K562 (cell line): ENCODE results near the gene HTR6. TPM values are rescaled to one million over a fixed set of nuclear protein-coding genes. Genes with fewer than 3 reads are reported as not detected.

Experiments used
- ATF2 ChIP-seq: sonication (generic); formaldehyde crosslinking; IDR thresholded peaks from 2 replicates; pipeline ENCODE4 v1.8.1; 2022; ENCODE audit warnings: missing genetic modification reagents
- BCLAF1 ChIP-seq, 2 experiments: fragments of 450-650 bp in 1 of 2; IDR thresholded peaks; 2 replicates each; pipeline ENCODE4 v1.6.1; 2011 to 2017; ENCODE audit warnings: low read depth in 2 of 2, antibody characterized with exemption in 1 of 2, borderline replicate concordance in 1 of 2, low read length in 1 of 2, mild to moderate bottlenecking in 1 of 2, mixed read lengths in 1 of 2; ENCODE audit not compliant: control insufficient read depth in 1 of 2
- E2F4 ChIP-seq: sonication (generic); formaldehyde crosslinking; IDR thresholded peaks from 2 replicates; pipeline ENCODE4 v1.8.0; 2022; ENCODE audit warnings: mild to moderate bottlenecking, low read depth, missing genetic modification reagents
- ID3 ChIP-seq, 2 experiments: fragments of 250-450 bp in 1 of 2; fragments of 450-650 bp in 1 of 2; sonication (Bioruptor Pico) in 1 of 2; IDR thresholded peaks; 2 replicates each; pipeline versions ENCODE4 v1.6.1 to v1.8.0; 2016 to 2021; ENCODE audit warnings: mild to moderate bottlenecking in 2 of 2, moderate library complexity in 2 of 2, missing compliant biosample characterization in 1 of 2, missing genetic modification characterization in 1 of 2
- JUND ChIP-seq, 2 experiments: IDR thresholded peaks; 2 replicates in 1 of 2; 3 replicates in 1 of 2; pipeline ENCODE4 v1.6.1; 2011; ENCODE audit warnings: borderline replicate concordance in 2 of 2, low read depth in 2 of 2, low read length in 2 of 2, improper control_type of control experiment in 1 of 2, missing biosample characterization in 1 of 2, missing genetic modification characterization in 1 of 2, missing genetic modification reagents in 1 of 2
- NFE2 ChIP-seq: IDR thresholded peaks from 2 replicates; pipeline ENCODE4 v1.6.1; 2014; ENCODE audit warnings: antibody characterized with exemption, low read depth
- SP1 ChIP-seq: sonication (generic); formaldehyde crosslinking; IDR thresholded peaks from 2 replicates; pipeline ENCODE4 v1.8.1; 2022; ENCODE audit warnings: mild to moderate bottlenecking, missing genetic modification reagents
- ZNF592 ChIP-seq: fragments of 450-650 bp; IDR thresholded peaks from 2 replicates; pipeline ENCODE4 v1.6.1; 2017; ENCODE audit warnings: antibody characterized with exemption, mild to moderate bottlenecking
- ZNF668 ChIP-seq: fragments of 250-450 bp; sonication (Bioruptor Pico); IDR thresholded peaks from 2 replicates; pipeline ENCODE4 v1.8.0; 2022; ENCODE audit warnings: mild to moderate bottlenecking, inconsistent platforms
- polyA plus RNA-seq, 8 experiments: library from polyadenylated mRNA; depleted of rRNA in 4 of 8; stranded (reverse) in 5 of 8; unstranded in 3 of 8; fragments of >200 nt; fragmentation: Nextera tagmentation in 2 of 8; fragmentation: Illumina TruSeq in 1 of 8; extraction: Ambion mirVana in 2 of 8; extraction: Trizol in 1 of 8; gene quantifications; 2 replicates each; pipeline versions ENCODE4 v1.2.1 to v1.2.3, GENCODE V29; 2011 to 2014; ENCODE audit warnings: inconsistent platforms in 1 of 8, missing spikeins in 1 of 8
- total RNA-seq, 7 experiments: library from RNA; depleted of rRNA in 6 of 7; stranded (reverse); fragments of >200 nt in 6 of 7; fragmentation: Illumina TruSeq in 2 of 7; extraction: Trizol in 2 of 7; gene quantifications; 2 replicates each; pipeline versions ENCODE4 v1.2.1 to v1.2.3, GENCODE V29; 2011 to 2021; ENCODE audit warnings: low replicate concordance in 1 of 7

The HTR6 gene
- total and polyA plus RNA-seq, 9 of the 15 experiments (the other 6 are each of a cell fraction or from before 2014, with no cell fraction given) = not detected

GRCh38 chr1:19715334-19716203, 50.9 kb downstream of the HTR6 start (continued):
- TF ChIP-seq ATF2 (CRISPR knock-in tag) = no peak
- no peak for TF ChIP-seq NFE2
- peak; percentile 12; the same call in 1 of the 2 replicates for TF ChIP-seq JUND (IDR thresholded peaks at IDR 0.05; ENCODE audit: borderline replicate concordance, low read depth, low read length)
- TF ChIP-seq JUND (tag; IDR thresholded peaks at IDR 0.05; ENCODE audit: borderline replicate concordance, low read depth, low read length) = no peak
- TF ChIP-seq SP1 (CRISPR knock-in tag) = no peak
- no peak for TF ChIP-seq BCLAF1 (IDR thresholded peaks at IDR 0.05; ENCODE audit: borderline replicate concordance in 1 of 2, control insufficient read depth in 1 of 2, low read depth in 2 of 2, low read length in 1 of 2)
- TF ChIP-seq ID3 (CRISPR knock-in tag; IDR thresholded peaks at IDR 0.05) = no peak
- no peak for TF ChIP-seq ID3 (tag; IDR thresholded peaks at IDR 0.05)
- no peak for TF ChIP-seq ZNF668 (CRISPR knock-in tag)
- TF ChIP-seq ZNF592 = no peak
- TF ChIP-seq E2F4 (CRISPR knock-in tag) = no peak
